Measurements from ENCODE around the gene ZNF277.

DNA sequence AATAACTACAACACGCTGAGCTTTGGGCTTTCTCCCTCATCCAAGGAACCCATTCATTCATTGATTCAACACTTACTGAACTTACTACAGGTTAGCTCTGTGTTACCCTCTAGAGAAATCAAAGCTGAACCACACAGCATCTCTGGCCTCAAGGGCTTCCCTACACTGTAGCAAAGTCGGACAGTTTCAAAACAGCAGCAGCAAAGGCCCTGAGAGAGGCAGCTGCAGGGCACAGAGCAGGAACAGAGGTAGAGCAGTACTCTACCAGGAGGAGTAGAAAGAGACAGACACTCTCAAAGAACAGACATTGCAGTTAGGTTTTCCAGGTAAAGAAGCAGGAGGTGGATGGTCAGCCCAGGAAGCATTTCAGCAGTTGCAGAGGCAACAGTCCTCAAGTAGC lies 16.4 kb upstream of the ZNF277 start:
- TF ChIP-seq SMC3 (IDR thresholded peaks at IDR 0.05), result no peak
- TF ChIP-seq, protein P1, sequence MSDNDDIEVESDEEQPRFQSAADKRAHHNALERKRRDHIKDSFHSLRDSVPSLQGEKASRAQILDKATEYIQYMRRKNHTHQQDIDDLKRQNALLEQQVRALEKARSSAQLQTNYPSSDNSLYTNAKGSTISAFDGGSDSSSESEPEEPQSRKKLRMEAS (IDR thresholded peaks at IDR 0.05), result no peak
- TF ChIP-seq, protein P2, sequence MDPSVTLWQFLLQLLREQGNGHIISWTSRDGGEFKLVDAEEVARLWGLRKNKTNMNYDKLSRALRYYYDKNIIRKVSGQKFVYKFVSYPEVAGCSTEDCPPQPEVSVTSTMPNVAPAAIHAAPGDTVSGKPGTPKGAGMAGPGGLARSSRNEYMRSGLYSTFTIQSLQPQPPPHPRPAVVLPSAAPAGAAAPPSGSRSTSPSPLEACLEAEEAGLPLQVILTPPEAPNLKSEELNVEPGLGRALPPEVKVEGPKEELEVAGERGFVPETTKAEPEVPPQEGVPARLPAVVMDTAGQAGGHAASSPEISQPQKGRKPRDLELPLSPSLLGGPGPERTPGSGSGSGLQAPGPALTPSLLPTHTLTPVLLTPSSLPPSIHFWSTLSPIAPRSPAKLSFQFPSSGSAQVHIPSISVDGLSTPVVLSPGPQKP (IDR thresholded peaks at IDR 0.05; ENCODE audit: low read depth, low read length), result no peak
- no peak for TF ChIP-seq POLR2A (IDR thresholded peaks at IDR 0.05; ENCODE audit: low read length)
- TF ChIP-seq ESRRA (IDR thresholded peaks at IDR 0.05; ENCODE audit: borderline replicate concordance, low read length), result no peak
- TF ChIP-seq, protein P3, sequence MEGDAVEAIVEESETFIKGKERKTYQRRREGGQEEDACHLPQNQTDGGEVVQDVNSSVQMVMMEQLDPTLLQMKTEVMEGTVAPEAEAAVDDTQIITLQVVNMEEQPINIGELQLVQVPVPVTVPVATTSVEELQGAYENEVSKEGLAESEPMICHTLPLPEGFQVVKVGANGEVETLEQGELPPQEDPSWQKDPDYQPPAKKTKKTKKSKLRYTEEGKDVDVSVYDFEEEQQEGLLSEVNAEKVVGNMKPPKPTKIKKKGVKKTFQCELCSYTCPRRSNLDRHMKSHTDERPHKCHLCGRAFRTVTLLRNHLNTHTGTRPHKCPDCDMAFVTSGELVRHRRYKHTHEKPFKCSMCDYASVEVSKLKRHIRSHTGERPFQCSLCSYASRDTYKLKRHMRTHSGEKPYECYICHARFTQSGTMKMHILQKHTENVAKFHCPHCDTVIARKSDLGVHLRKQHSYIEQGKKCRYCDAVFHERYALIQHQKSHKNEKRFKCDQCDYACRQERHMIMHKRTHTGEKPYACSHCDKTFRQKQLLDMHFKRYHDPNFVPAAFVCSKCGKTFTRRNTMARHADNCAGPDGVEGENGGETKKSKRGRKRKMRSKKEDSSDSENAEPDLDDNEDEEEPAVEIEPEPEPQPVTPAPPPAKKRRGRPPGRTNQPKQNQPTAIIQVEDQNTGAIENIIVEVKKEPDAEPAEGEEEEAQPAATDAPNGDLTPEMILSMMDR (IDR thresholded peaks at IDR 0.05), result no peak
- TF ChIP-seq, protein P4, sequence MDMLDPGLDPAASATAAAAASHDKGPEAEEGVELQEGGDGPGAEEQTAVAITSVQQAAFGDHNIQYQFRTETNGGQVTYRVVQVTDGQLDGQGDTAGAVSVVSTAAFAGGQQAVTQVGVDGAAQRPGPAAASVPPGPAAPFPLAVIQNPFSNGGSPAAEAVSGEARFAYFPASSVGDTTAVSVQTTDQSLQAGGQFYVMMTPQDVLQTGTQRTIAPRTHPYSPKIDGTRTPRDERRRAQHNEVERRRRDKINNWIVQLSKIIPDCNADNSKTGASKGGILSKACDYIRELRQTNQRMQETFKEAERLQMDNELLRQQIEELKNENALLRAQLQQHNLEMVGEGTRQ (IDR thresholded peaks at IDR 0.05), result no peak
- no peak for TF ChIP-seq RAD21 (conservative IDR thresholded peaks at IDR 0.05 in 1 of 2, IDR thresholded peaks at IDR 0.05 in 1 of 2)
